ENCODE data around the gene PHYKPL.

DNA sequence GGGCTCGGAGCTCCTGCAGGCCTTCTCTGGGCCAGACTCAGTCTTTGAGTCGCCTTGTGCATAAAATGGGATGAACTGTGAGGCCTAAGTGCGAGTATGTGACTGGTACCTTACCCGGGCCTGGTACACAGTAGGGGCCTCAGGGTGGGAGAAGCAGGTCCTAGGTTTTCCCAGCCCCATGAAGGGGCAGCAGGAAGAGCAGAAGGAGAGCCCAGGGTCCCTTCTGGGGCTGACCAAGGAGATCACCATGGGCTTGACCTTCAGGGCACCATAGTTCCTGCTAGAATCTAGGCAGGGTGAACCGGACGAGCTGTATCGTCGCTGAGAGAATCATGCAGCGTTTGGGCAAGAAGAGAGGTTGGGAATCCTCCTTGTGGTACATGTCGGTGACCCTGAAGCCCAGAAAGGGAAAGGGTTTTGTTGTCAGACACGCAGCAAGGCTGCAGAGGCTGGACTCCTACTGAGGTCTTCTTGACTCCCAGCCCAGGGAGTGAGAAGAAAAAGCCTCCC is 373 bp upstream of the PHYKPL start:
- TF ChIP-seq, protein P1, sequence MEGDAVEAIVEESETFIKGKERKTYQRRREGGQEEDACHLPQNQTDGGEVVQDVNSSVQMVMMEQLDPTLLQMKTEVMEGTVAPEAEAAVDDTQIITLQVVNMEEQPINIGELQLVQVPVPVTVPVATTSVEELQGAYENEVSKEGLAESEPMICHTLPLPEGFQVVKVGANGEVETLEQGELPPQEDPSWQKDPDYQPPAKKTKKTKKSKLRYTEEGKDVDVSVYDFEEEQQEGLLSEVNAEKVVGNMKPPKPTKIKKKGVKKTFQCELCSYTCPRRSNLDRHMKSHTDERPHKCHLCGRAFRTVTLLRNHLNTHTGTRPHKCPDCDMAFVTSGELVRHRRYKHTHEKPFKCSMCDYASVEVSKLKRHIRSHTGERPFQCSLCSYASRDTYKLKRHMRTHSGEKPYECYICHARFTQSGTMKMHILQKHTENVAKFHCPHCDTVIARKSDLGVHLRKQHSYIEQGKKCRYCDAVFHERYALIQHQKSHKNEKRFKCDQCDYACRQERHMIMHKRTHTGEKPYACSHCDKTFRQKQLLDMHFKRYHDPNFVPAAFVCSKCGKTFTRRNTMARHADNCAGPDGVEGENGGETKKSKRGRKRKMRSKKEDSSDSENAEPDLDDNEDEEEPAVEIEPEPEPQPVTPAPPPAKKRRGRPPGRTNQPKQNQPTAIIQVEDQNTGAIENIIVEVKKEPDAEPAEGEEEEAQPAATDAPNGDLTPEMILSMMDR (optimal IDR thresholded peaks at IDR 0.05 in 1 of 3, IDR thresholded peaks at IDR 0.05 in 1 of 3, conservative IDR thresholded peaks at IDR 0.05 in 1 of 3; ENCODE audit: extremely low read depth in 1 of 3, insufficient read depth in 2 of 3, low read length in 3 of 3): no peak
- no peak for TF ChIP-seq EZH2 (IDR thresholded peaks at IDR 0.05; ENCODE audit: low read length)
